Thyroid gland (tissue), 4 donors: ENCODE data around the gene INPP5A. TPM values are rescaled to one million over a fixed set of nuclear protein-coding genes. Genes with fewer than 3 reads are reported as not detected.

Experiments used
- DNase-seq, 2 donors: peaks; one replicate each; pipeline ENCODE4 v3.0.0-alpha.2; 2019
- H3K27ac ChIP-seq, 3 donors: fragments of 200-600 bp; sonication (generic); 1 replicate in 2 of 3; 2 replicates in 1 of 3; pipeline ENCODE4 v1.5.1; 2016 to 2019; ENCODE audit warnings: mild to moderate bottlenecking in 1 of 3, moderate library complexity in 1 of 3
- H3K27me3 ChIP-seq: fragments of 200-600 bp; sonication (generic); one replicate; pipeline ENCODE4 v1.5.1; 2019
- H3K36me3 ChIP-seq, 2 donors: fragments of 200-600 bp; sonication (generic); one replicate each; pipeline ENCODE4 v1.5.1; 2016 to 2019
- H3K4me1 ChIP-seq, 2 donors: fragments of 200-600 bp; sonication (generic); one replicate each; pipeline ENCODE4 v1.5.1; 2017 to 2019
- H3K4me3 ChIP-seq, 3 donors: fragments of 200-600 bp; sonication (generic); replicated peaks in 1 of 3; 1 replicate in 2 of 3; 2 replicates in 1 of 3; pipeline ENCODE4 v1.5.1; 2016; ENCODE audit warnings: mild to moderate bottlenecking in 1 of 3
- H3K9me3 ChIP-seq: fragments of 200-600 bp; sonication (generic); one replicate; pipeline ENCODE4 v1.5.1; 2017
- POLR2A ChIP-seq, 2 donors: fragments of 450-650 bp; IDR thresholded peaks; one replicate each; pipeline ENCODE4 v1.6.1; 2017; ENCODE audit warnings: antibody characterized with exemption in 2 of 2, mild to moderate bottlenecking in 2 of 2, moderate library complexity in 1 of 2
- WGBS, 2 donors: methylation state at CpG; one replicate each; pipeline ENCODE4 v1.1.5; 2017; 5-methylcytosine and 5-hydroxymethylcytosine counted together
- intact Hi-C: fragments of 100-400 bp; cut with DNase I; formaldehyde crosslinking; loops from one replicate; pipeline ENCODE4 v1.15.1; 2023
- total RNA-seq, 4 donors: library from RNA; depleted of rRNA; stranded (reverse); fragments of >200 nt; gene quantifications; one replicate each; pipeline ENCODE4 v1.2.3, GENCODE V29; 2016
- TF ChIP-seq, protein P1 (sequence below), 6 experiments: fragments of 200-600 bp in 3 of 6; fragments of 450-650 bp in 3 of 6; sonication (generic) in 3 of 6; IDR thresholded peaks; one replicate each; pipeline ENCODE4 v1.5.1; 2016 to 2019; ENCODE audit warnings: antibody characterized with exemption in 6 of 6, mild to moderate bottlenecking in 2 of 6, inconsistent platforms in 1 of 6, moderate library complexity in 1 of 6

Gene INPP5A
- total RNA-seq, 4 donors from 2014 or later = 30.4 to 75.8 (median 41.1) TPM

DNA sequence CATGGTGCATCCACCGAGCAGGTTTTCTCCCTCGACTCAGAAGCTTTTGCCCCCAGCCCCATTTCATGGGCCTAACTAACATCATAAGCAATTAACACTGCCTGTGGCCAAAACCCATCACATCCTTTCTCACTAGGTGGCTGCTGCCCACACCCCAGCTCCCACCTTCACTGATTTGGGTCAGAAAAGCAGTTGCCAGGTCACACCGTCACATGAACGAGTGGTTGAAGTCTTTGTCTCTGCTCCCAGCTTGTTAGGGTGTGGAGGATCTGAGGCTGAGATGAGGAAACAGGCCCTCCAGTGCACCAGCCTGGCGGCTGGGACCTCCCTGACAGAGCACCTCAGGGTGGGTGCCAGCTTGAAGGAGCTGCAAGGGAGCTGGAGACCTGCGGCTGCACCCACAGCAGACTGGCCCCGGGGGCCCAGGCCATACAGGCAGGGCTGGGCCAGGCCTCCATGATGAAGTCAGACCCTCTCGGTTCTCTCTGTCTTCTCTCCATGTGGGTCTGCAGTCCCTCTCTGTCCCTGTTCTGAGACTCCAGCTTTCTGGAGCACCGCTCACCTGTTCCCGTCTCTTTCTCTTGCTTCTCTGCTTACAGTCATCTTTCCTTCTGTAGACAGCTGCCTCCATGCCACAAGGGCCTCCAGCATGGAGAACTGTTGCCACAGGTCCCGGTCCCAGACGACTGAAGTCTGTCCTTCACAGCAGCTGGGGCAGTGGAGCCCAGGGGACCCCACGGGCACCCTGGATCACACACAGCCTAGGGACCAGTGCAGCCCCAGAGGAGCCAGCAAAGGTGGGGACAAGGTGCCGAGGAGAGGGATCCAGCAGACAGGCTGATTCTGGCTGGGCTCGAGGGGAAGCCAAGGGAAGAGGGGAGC lies 13.8 kb upstream of the INPP5A start:
- no peak for TF ChIP-seq POLR2A (IDR thresholded peaks at IDR 0.05)
- TF ChIP-seq, protein P1, sequence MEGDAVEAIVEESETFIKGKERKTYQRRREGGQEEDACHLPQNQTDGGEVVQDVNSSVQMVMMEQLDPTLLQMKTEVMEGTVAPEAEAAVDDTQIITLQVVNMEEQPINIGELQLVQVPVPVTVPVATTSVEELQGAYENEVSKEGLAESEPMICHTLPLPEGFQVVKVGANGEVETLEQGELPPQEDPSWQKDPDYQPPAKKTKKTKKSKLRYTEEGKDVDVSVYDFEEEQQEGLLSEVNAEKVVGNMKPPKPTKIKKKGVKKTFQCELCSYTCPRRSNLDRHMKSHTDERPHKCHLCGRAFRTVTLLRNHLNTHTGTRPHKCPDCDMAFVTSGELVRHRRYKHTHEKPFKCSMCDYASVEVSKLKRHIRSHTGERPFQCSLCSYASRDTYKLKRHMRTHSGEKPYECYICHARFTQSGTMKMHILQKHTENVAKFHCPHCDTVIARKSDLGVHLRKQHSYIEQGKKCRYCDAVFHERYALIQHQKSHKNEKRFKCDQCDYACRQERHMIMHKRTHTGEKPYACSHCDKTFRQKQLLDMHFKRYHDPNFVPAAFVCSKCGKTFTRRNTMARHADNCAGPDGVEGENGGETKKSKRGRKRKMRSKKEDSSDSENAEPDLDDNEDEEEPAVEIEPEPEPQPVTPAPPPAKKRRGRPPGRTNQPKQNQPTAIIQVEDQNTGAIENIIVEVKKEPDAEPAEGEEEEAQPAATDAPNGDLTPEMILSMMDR (IDR thresholded peaks at IDR 0.05) = no peak
- intact Hi-C loops = no loop called here
- no peaks in the 10 kb centered on the region for H3K36me3 ChIP-seq
- no peak for DNase-seq
- H3K27me3 ChIP-seq = no peaks in the 10 kb centered on the region
- no peak overlapping the region for H3K4me3 ChIP-seq
- WGBS, 2 donors = 90 to 93% methylated on average over 11 to 14 of the region's 15 CpGs
- no peak overlapping the region for H3K27ac ChIP-seq
- no peaks in the 10 kb centered on the region for H3K9me3 ChIP-seq
- peaks cover under 1 to 33% of the 10 kb centered on the region in 2 donors for H3K4me1 ChIP-seq

DNA sequence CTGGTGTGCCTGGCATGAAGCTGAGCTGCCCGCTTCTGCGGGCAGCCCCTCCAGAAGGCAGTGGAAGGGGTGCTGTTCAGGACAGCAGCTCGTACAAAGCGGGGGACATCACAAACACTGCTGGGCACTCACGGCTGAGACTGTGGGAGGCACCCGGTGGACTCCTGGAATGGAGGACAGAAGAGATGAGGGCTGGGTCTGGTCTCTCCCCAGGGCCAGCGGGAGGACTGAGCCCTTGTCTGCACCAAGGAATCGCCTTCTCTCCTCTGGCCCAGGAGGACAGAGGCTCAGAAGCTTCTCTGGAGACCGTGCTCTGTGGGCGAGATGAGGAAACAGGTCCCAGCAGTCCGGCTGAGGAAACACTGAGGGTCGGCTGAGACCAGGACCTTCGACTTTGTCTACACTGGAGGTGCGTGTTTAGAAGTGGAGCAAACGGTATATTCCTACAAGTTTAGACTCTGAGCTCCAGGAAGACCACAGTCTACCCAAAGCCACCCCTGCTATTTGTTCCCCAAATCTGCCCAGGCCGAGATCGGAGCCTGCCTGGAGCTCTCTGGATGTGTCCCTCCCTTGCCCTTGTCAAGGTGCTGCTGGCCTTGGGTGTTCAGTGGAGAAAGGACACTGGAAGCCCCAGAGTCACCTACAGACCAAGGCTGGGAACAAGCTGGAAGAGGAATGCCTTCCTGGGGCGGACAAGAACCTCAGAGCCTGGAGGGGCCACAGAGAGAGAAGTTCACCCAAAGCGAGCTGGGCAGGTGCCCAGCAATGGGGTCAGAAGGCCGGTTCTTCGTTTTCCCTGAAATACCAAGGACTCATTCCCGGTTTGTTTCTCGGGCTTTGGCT lies 12.9 kb upstream of the INPP5A start:
- Histone ChIP-seq H3K36me3 (no peaks in the 10 kb centered on the region), H3K4me3 (no peak overlapping the region), H3K27me3 (no peaks in the 10 kb centered on the region), H3K9me3 (no peaks in the 10 kb centered on the region), H3K4me1 (peaks cover 0 to 24% of the 10 kb centered on the region in 2 donors), H3K27ac (no peak overlapping the region)
- WGBS, 2 donors = 91 to 95% methylated on average over 19 to 23 of the region's 23 CpGs
- DNase-seq = no peak
- TF ChIP-seq, protein P1 (IDR thresholded peaks at IDR 0.05) = no peak
- TF ChIP-seq POLR2A (IDR thresholded peaks at IDR 0.05) = no peak
- intact Hi-C loops = no loop called here

DNA sequence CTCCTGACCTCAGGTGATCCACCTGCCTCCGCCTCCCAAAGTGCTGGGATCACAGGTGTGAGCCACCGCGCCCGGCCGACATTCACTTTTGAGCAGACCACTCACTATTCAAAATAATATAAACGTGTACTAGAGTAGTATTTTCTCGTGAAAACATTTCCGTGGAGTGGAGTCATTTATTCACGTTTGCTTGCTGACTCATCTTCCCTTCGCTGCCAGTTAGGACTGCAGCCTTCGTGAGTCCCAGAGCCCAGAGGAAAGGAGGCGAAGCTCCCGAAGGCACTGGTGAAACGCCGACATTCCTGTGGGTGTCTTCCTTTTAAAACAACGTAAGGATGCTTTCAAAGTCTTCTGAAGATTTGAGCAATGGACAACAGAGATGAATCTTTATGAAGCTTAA lies 10.9 kb upstream of the INPP5A start:
- TF ChIP-seq, protein P1 (IDR thresholded peaks at IDR 0.05) = no peak
- TF ChIP-seq POLR2A (IDR thresholded peaks at IDR 0.05) = no peak
- intact Hi-C loops = no loop called here

DNA sequence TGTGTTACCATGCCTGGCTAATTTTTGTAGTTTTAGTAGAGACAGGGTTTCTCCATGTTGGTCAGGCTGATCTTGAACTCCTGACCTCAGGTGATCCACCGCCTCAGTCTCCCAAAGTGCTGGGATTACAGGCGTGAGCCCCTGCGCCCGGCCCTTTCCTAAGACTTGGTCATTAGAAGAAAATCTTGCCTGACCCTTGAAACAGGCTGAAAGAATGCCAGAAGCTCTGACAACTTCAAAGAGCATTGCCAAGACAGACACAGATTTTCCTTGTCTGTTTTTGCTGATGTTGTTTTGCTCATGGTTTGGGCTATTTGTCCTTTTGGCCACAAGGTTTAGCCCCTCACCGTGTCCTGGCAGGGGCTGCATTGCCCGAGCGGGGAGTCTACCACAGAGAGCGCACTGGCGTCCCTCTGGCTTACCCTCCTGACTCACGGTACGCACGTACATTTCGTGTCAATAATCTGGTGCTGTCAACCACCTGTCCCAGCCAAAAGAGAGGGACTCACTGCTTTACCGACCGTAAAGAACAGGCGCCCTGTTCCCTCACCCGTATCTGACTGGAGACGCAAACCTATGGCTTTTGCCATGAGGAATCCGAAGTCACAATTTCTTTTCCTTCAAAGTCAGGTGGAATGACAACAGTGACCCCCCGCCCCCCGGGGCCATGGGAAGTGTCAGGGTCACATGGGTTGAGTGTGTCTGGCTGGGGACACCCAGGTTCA lies 10.1 kb upstream of the INPP5A start:
- peaks cover 4 to 14% of the 10 kb centered on the region in 2 donors for H3K4me1 ChIP-seq
- no peak for TF ChIP-seq POLR2A (IDR thresholded peaks at IDR 0.05)
- TF ChIP-seq, protein P1 (IDR thresholded peaks at IDR 0.05) = no peak
- 40 to 45% methylated on average over 19 to 21 of the region's 21 CpGs for WGBS, 2 donors
- no peak overlapping the region for H3K27ac ChIP-seq
- DNase-seq = peak; percentile 40 to 53
- H3K36me3 ChIP-seq = no peaks in the 10 kb centered on the region
- intact Hi-C loops = no loop called here
- no peak overlapping the region for H3K4me3 ChIP-seq
- no peaks in the 10 kb centered on the region for H3K27me3 ChIP-seq
- no peaks in the 10 kb centered on the region for H3K9me3 ChIP-seq

More for the DNA sequence above, 10.9 kb upstream of the INPP5A start:
- 85 to 92% methylated on average over 16 of the region's 16 CpGs for WGBS, 2 donors
- no peaks in the 10 kb centered on the region for H3K36me3 ChIP-seq
- H3K9me3 ChIP-seq = no peaks in the 10 kb centered on the region
- H3K4me1 ChIP-seq = peaks cover 0 to 10% of the 10 kb centered on the region in 2 donors
- no peak overlapping the region for H3K4me3 ChIP-seq
- peak in 1 of 2 donors; percentile 1 for DNase-seq
- no peak overlapping the region for H3K27ac ChIP-seq
- H3K27me3 ChIP-seq = no peaks in the 10 kb centered on the region
